GM19023 (cell line): ENCODE data around the gene ATP10B.

Source experiments
- ATAC-seq: cut with Tn5 transposase; IDR thresholded peaks from one replicate; pipeline ENCODE4 v1.9.1; 2021; ENCODE audit warnings: mild to moderate bottlenecking, moderate library complexity; ENCODE audit not compliant: unreplicated experiment

Gene ATP10B

DNA sequence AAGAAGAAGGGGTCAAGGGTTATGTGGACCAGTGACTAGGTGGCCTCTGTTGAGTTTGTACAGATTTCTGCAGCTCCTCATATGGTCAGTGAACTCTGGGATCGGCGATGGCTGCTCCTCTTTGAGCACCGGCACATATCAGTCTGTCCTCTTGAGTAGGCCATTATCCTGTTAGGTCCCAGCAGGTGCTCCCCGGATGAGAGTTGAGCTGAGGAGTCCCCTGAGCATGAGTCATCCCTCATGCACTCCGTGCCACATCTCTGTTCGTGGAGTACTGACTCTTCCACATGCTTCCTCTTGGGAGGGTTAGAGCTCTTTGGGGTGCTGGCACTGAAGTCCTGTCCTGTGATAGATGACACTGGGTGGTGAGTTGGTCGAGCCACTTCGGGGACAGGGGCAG, 286.6 kb downstream of the ATP10B start:
- ATAC-seq: no peak

DNA sequence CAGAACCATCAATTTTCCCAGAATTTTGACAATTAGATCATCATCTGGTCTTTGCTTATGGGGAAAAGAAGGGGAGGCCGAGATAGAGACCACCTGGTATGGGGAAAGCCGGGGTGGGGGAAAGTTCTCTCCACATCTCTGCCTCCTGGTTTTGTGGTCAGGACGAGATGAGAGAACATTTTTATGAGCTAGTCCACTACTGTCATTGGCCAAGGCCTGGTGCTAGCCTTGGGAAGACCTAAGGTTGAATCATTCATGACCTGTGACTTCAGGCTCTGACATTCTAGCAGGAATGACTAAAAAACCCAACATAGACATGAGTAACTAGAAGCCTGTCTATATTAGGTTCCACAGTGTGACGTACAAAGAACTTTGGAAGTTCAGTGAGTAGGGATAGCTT, 295.2 kb downstream of the ATP10B start:
- no peak for ATAC-seq

DNA sequence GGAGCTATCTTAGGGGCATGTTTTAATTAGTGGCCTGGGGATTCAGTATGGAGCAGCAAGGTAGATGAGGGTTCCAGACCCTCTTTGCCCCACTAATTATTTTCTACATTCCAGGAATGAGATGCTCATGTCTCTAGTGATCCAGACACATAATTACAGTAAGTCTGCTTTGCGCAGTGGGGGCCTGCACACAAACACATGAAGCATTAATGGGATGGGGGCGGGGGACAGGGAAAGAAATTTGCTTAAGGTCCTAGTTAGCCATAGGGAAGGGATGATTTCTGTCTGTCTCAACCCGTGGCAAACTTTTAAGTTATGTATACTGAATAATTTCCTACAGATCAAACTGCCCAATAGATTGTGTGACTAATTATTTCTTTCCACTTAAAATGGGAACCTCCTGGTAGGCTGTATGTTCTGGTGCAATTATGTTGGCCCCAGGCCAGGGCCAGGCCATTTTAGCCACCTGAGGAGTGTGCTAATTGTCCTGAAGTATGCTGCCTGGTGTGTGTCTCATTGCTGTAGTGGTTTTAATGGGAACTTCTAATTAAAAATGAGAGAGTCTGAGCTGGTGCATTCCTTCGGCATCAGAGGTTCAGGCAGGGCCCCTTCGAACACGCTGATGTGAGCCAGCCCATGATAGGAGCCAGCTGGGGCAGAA, 295.9 kb downstream of the ATP10B start:
- ATAC-seq: no peak

DNA sequence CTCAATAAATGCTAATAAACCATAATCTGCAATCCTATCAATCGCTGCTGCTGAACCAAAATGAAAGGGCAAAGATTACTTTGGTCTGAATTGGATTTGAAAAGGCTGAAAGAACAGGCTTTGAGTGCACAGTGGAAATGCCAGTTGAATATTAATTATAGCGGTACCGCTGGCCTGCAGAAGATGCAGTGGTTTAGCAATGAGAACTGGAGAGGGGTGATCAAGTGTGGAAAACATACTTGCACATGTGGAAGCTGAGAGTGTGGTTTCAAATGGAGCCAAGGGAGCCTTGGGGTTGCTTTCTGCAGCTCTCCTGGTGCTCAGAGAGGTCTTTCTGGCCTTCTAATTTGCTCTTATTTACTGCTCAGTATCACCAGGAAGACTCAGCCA, 296.4 kb downstream of the ATP10B start:
- ATAC-seq: no peak

- no peak for ATAC-seq
These were observed 301.9 kb downstream of the ATP10B start for GRCh38 chr5:160550075-160550474.

DNA sequence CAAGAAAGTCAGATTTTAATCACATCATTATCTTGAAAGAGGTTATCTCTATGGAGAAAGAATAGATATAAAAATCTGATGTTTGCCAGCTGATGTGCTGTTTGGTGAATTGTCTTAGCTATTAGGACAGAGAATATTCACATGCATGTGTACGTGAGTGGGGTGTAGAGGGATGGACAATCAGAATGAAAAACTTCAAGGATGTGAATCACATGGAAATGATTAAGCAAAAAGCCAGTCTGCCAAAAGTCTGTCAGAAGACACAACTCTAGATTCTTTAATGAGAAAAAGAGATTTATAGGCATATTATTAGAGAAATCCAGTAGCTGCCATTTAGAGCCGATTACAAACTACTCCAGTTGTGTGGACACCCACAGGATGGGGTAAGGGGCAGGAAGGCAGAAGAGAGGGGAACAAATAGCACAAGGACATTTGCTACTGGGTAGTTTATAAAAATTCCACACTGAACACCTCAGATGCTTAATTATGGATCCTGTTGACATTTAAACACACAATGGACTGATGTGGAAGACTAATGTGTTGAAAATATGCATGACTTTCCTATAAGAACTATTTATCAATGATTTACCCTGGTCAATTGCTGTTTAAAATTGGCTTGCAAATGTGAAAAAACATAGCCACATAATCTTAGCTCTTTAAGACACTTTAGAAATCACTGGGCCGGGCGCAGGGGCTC, 302.9 kb downstream of the ATP10B start:
- no peak for ATAC-seq

GRCh38 chr5:160547872-160548271, 304.1 kb downstream of the ATP10B start:
- no peak for ATAC-seq

DNA sequence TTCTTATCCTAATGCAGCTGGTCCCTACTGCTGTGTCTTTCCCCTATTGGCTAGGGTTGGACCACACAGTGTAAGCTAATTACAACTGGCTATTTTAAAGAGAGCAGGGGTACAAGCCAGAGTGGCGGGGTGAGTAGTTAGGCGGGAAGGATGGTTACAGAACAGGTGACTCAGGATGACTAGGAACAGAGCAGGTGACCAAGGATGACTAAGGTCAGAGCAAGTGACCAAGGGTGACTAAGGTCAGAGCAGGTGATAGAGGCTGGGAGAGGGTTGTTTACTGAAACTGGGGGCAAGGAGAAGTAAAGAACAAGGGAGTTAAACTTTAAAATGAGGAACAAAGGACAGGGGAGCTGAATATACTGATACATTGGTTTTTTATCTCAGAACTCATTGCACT, 304.9 kb downstream of the ATP10B start:
- no peak for ATAC-seq

DNA sequence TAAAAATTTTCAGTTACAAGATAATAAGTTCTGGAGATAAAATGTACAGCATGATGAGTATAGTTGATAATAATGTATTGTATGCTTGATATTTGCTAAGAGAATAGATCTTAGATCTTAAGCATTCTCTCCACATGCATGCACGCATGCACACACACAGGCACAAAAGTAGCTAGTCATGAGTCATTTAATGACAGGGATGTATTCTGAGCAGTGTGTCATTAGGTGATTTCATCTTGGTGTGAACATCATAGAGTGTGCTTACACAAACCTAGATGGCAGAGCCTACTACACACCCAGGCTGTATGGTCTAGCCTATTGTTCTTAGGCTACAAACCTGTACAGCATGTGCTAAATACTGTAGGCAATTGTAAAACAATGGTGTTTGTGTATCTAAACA, 306.2 kb downstream of the ATP10B start:
- ATAC-seq: no peak

DNA sequence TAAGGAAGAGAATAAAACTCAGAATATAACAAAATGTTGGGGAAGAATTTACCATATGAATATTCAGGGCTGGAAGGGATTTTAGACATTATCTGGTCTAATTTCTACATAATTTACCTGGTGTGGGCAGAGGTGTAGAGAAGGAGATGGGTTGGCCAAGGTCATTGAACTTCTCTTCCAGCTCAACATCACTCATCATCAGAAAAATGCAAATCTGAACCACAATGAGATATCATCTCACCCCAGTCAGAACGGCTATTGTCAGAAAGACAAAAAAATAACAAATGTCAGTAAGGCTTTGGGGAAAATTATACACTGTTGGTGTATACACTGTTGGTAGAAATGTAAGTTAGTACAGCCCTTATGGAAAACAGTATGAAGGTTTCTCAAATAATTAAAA, 308.6 kb downstream of the ATP10B start:
- ATAC-seq: no peak

- no peak for ATAC-seq
These were observed 309.2 kb downstream of the ATP10B start for GRCh38 chr5:160542840-160543239.

DNA sequence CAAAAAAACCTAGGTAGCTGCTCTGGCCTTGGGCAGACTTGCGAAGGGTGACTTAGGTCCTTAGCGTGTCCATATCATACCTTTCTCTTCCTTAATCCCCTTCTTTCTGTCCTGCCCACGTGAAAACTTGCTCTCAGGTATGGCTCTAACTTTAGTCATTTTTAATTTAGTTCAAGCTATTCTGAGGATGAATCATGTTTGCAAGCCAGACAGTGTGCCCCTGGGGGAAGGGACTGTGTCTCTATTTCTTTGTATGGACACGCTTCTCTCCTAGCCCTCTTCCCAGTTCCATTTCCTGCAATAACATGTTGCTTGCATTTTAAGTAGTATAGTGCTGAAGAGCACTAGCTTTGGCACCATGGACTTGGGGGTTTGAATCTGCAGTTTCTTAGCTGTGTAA, 309.7 kb downstream of the ATP10B start:
- no peak for ATAC-seq

- ATAC-seq: no peak
These were observed 312.6 kb downstream of the ATP10B start for GRCh38 chr5:160539431-160539830.

- no peak for ATAC-seq
These were observed 314.1 kb downstream of the ATP10B start for GRCh38 chr5:160537940-160538339.

DNA sequence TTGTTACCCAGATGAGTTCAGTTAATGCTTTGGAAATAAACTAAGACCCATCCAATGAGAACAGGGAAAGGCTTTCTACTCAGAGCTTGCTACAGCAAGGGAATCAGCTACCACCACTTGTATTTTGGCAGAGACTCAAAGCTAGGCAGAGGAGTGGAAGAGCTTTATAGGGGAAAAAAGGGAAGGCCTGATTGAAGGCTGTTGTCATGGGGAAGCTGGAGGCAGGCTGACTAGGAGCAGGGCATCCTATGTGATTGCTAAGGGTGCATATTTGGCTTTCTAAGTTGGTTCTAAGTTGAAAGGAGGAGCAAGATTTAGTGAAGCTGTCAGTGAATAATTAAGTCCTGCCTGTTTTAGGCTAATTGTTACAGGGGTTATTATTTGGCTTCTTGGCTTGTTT, 314.9 kb downstream of the ATP10B start:
- no peak for ATAC-seq

DNA sequence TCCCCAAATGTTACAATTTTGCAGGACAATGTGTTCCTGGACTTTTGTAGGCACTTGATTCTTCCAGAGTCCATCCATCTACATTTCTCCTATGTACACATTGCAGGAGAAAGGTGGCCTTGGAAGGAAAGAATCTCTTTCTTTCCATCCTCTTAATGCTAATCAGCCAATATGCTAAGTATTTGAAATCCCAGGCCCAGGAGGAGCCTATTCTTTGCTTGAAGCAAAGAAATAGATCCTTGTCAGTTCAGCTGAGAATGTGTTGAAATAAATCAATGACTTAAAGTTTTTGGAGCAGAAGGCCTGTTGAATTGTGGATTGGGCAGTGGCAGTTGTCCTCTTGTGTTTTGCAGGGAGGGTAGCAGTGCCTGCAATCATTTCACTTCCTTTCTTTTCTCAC, 317.1 kb downstream of the ATP10B start:
- no peak for ATAC-seq

DNA sequence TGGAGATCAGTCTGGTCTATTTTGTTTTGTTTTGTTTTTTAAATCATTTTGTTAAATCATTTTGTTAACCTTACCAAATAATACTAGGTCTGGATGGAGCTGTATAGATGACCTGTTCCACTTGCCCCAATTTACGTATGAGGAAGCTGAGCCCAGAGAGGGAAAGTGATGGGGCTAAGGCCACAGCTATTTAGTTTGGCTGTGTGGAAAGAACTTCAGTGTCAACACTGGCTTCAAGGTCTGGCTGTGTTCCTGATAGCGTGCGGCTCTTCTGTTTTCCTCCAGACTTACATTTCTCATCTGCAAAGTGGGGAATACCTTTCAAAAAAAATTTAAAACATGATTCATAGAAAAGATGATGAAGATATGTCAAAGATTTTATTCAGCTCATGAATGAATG, 317.9 kb downstream of the ATP10B start:
- ATAC-seq: no peak

DNA sequence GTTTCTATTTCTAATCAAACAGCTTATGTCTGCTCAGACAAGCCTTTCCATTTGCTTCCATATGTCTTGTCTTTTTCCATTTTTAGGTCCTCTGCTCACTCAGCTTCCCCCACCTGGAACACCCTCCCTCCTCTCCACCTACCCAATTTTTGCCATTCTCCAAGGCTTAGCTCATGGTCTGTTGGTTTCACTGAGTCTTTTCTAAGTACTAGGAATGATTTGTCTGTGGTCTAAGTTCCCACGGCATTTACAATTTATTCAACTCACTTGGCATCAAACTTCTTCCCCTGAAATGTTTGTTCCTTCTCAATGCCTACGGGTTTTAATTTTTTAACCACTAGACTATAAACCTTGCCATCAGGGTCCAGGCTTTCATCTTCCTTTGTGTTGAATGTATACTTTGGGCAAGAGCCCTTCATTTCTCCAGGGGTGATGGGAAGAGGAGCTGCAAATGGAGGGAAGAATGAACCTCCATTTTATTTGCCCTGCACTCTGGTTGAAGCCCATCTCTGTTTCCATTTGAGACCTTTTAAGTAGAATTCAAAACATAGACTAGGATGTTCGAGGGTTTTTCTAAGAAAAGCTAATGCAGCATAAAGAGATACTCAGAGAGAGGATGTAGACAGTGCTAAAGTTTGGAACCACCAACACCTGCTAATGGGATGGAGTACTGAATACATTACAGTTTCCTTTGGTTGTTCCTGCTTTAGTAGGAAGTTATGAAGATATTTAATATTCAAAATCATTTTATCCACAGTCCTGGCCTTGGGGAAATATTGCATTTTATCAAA, 326.3 kb downstream of the ATP10B start:
- ATAC-seq: no peak

DNA sequence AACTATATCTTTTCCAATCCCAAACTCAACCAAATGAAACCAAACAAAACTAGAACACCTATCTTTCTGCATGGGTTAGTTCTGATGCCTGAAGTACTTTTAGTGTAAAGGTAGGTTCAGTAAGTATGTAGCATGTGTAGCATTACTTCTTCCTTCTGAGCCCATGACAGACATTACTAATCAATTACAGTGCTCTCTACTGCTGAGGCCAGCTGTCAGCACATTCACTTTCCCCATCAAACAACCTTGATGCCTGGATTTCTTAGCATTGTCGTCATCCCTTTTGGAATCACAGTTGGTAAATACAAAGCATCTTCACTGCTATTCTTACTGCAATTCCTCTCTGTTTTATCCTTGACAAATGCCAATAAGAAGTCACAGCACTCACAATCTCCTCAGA, 327.2 kb downstream of the ATP10B start:
- no peak for ATAC-seq

GRCh38 chr5:160523502-160524163, 328.4 kb downstream of the ATP10B start:
- ATAC-seq: no peak

- ATAC-seq: no peak
These were observed 330.7 kb downstream of the ATP10B start for GRCh38 chr5:160521392-160521663.
